Measurements from ENCODE around the gene C1QL2.

C1QL2 gene

GRCh38 chr2:119195001-119195400 lies 36.5 kb upstream of the C1QL2 start:
- H3K27me3 ChIP-seq (ENCODE audit: insufficient read depth, low read length), result peaks cover 4% of the 10 kb centered on the region
- no peak overlapping the region for H2AFZ ChIP-seq (ENCODE audit: low read depth, low read length)
- H3K4me1 ChIP-seq (ENCODE audit: insufficient read depth, low read length), result no peaks in the 10 kb centered on the region
- H3K36me3 ChIP-seq (ENCODE audit: insufficient read depth, low read length), result no peaks in the 10 kb centered on the region
- no peaks in the 10 kb centered on the region for H3K9me3 ChIP-seq (ENCODE audit: low read length)
- H3K4me3 ChIP-seq (ENCODE audit: low read length), result no peak overlapping the region

GRCh38 chr2:119192893-119193292 lies 34.3 kb upstream of the C1QL2 start:
- Histone ChIP-seq H3K27me3 (ENCODE audit: insufficient read depth, low read length) (peaks cover 4% of the 10 kb centered on the region), H3K36me3 (ENCODE audit: insufficient read depth, low read length) (no peaks in the 10 kb centered on the region), H2AFZ (ENCODE audit: low read depth, low read length) (no peak overlapping the region), H3K9me3 (ENCODE audit: low read length) (no peaks in the 10 kb centered on the region), H3K4me1 (ENCODE audit: insufficient read depth, low read length) (no peaks in the 10 kb centered on the region), H3K4me3 (ENCODE audit: low read length) (no peak overlapping the region)

- H3K36me3 ChIP-seq (ENCODE audit: insufficient read depth, low read length), result no peaks in the 10 kb centered on the region
- H3K9me3 ChIP-seq (ENCODE audit: low read length), result no peaks in the 10 kb centered on the region
- no peaks in the 10 kb centered on the region for H3K27me3 ChIP-seq (ENCODE audit: insufficient read depth, low read length)
- no peaks in the 10 kb centered on the region for H3K4me1 ChIP-seq (ENCODE audit: insufficient read depth, low read length)
- no peak overlapping the region for H3K4me3 ChIP-seq (ENCODE audit: low read length)
- no peak overlapping the region for H2AFZ ChIP-seq (ENCODE audit: low read depth, low read length)
Observed at GRCh38 chr2:119190321-119191111, 32.0 kb upstream of the C1QL2 start.

GRCh38 chr2:119184512-119184911 lies 26.0 kb upstream of the C1QL2 start:
- no peak overlapping the region for H3K4me3 ChIP-seq (ENCODE audit: low read length)
- H2AFZ ChIP-seq (ENCODE audit: low read depth, low read length), result no peak overlapping the region
- H3K4me1 ChIP-seq (ENCODE audit: insufficient read depth, low read length), result no peaks in the 10 kb centered on the region
- no peaks in the 10 kb centered on the region for H3K36me3 ChIP-seq (ENCODE audit: insufficient read depth, low read length)
- H3K9me3 ChIP-seq (ENCODE audit: low read length), result no peaks in the 10 kb centered on the region
- H3K27me3 ChIP-seq (ENCODE audit: insufficient read depth, low read length), result peaks cover 5% of the 10 kb centered on the region

- Histone ChIP-seq H3K4me1 (ENCODE audit: insufficient read depth, low read length) (no peaks in the 10 kb centered on the region), H3K27me3 (ENCODE audit: insufficient read depth, low read length) (peaks cover 5% of the 10 kb centered on the region), H3K9me3 (ENCODE audit: low read length) (no peaks in the 10 kb centered on the region), H2AFZ (ENCODE audit: low read depth, low read length) (no peak overlapping the region), H3K4me3 (ENCODE audit: low read length) (no peak overlapping the region), H3K36me3 (ENCODE audit: insufficient read depth, low read length) (no peaks in the 10 kb centered on the region)
Observed at GRCh38 chr2:119181791-119182445, 23.4 kb upstream of the C1QL2 start.

GRCh38 chr2:119181391-119181790 lies 22.8 kb upstream of the C1QL2 start:
- H3K36me3 ChIP-seq (ENCODE audit: insufficient read depth, low read length), result no peaks in the 10 kb centered on the region

GRCh38 chr2:119180892-119181291 lies 22.3 kb upstream of the C1QL2 start:
- no peak overlapping the region for H3K4me3 ChIP-seq (ENCODE audit: low read length)
- H3K9me3 ChIP-seq (ENCODE audit: low read length), result no peaks in the 10 kb centered on the region
- no peaks in the 10 kb centered on the region for H3K36me3 ChIP-seq (ENCODE audit: insufficient read depth, low read length)
- H3K27me3 ChIP-seq (ENCODE audit: insufficient read depth, low read length), result peaks cover 5% of the 10 kb centered on the region
- H2AFZ ChIP-seq (ENCODE audit: low read depth, low read length), result no peak overlapping the region
- no peaks in the 10 kb centered on the region for H3K4me1 ChIP-seq (ENCODE audit: insufficient read depth, low read length)

More at GRCh38 chr2:119181391-119181790, 22.8 kb upstream of the C1QL2 start:
- Histone ChIP-seq H2AFZ (ENCODE audit: low read depth, low read length) (no peak overlapping the region), H3K27me3 (ENCODE audit: insufficient read depth, low read length) (peaks cover 5% of the 10 kb centered on the region), H3K4me3 (ENCODE audit: low read length) (no peak overlapping the region), H3K9me3 (ENCODE audit: low read length) (no peaks in the 10 kb centered on the region), H3K4me1 (ENCODE audit: insufficient read depth, low read length) (no peaks in the 10 kb centered on the region)

- Histone ChIP-seq H3K4me3 (ENCODE audit: low read length) (no peak overlapping the region), H3K36me3 (ENCODE audit: insufficient read depth, low read length) (no peaks in the 10 kb centered on the region), H3K9me3 (ENCODE audit: low read length) (no peaks in the 10 kb centered on the region), H3K4me1 (ENCODE audit: insufficient read depth, low read length) (no peaks in the 10 kb centered on the region), H3K27me3 (ENCODE audit: insufficient read depth, low read length) (peaks cover 7% of the 10 kb centered on the region), H2AFZ (ENCODE audit: low read depth, low read length) (no peak overlapping the region)
Observed at GRCh38 chr2:119179991-119180390, 21.4 kb upstream of the C1QL2 start.

GRCh38 chr2:119179202-119179601 lies 20.7 kb upstream of the C1QL2 start:
- Histone ChIP-seq H3K9me3 (ENCODE audit: low read length) (no peaks in the 10 kb centered on the region), H3K4me1 (ENCODE audit: insufficient read depth, low read length) (no peaks in the 10 kb centered on the region), H3K4me3 (ENCODE audit: low read length) (no peak overlapping the region), H2AFZ (ENCODE audit: low read depth, low read length) (no peak overlapping the region), H3K36me3 (ENCODE audit: insufficient read depth, low read length) (no peaks in the 10 kb centered on the region), H3K27me3 (ENCODE audit: insufficient read depth, low read length) (peaks cover 7% of the 10 kb centered on the region)

- Histone ChIP-seq H3K9me3 (ENCODE audit: low read length) (no peaks in the 10 kb centered on the region), H3K4me3 (ENCODE audit: low read length) (no peak overlapping the region), H3K36me3 (ENCODE audit: insufficient read depth, low read length) (no peaks in the 10 kb centered on the region), H3K27me3 (ENCODE audit: insufficient read depth, low read length) (peaks cover 7% of the 10 kb centered on the region), H2AFZ (ENCODE audit: low read depth, low read length) (no peak overlapping the region), H3K4me1 (ENCODE audit: insufficient read depth, low read length) (no peaks in the 10 kb centered on the region)
Observed at GRCh38 chr2:119178776-119179175, 20.2 kb upstream of the C1QL2 start.

GRCh38 chr2:119177838-119178190 lies 19.3 kb upstream of the C1QL2 start:
- no peak overlapping the region for H3K4me3 ChIP-seq (ENCODE audit: low read length)
- H3K36me3 ChIP-seq (ENCODE audit: insufficient read depth, low read length), result no peaks in the 10 kb centered on the region
- peaks cover 7% of the 10 kb centered on the region for H3K27me3 ChIP-seq (ENCODE audit: insufficient read depth, low read length)
- H3K9me3 ChIP-seq (ENCODE audit: low read length), result no peaks in the 10 kb centered on the region
- H2AFZ ChIP-seq (ENCODE audit: low read depth, low read length), result no peak overlapping the region
- no peaks in the 10 kb centered on the region for H3K4me1 ChIP-seq (ENCODE audit: insufficient read depth, low read length)

- Histone ChIP-seq H3K27me3 (ENCODE audit: insufficient read depth, low read length) (peaks cover 8% of the 10 kb centered on the region), H2AFZ (ENCODE audit: low read depth, low read length) (no peak overlapping the region), H3K4me1 (ENCODE audit: insufficient read depth, low read length) (no peaks in the 10 kb centered on the region), H3K36me3 (ENCODE audit: insufficient read depth, low read length) (no peaks in the 10 kb centered on the region), H3K4me3 (ENCODE audit: low read length) (no peak overlapping the region), H3K9me3 (ENCODE audit: low read length) (no peaks in the 10 kb centered on the region)
Observed at GRCh38 chr2:119177171-119177837, 18.8 kb upstream of the C1QL2 start.

GRCh38 chr2:119175517-119175916 lies 17.0 kb upstream of the C1QL2 start:
- H3K27me3 ChIP-seq (ENCODE audit: insufficient read depth, low read length), result peaks cover 6% of the 10 kb centered on the region
- no peaks in the 10 kb centered on the region for H3K36me3 ChIP-seq (ENCODE audit: insufficient read depth, low read length)
- H3K4me3 ChIP-seq (ENCODE audit: low read length), result no peak overlapping the region
- H3K9me3 ChIP-seq (ENCODE audit: low read length), result no peaks in the 10 kb centered on the region
- H2AFZ ChIP-seq (ENCODE audit: low read depth, low read length), result no peak overlapping the region
- H3K4me1 ChIP-seq (ENCODE audit: insufficient read depth, low read length), result no peaks in the 10 kb centered on the region

Measured in neuron (in vitro differentiated cells).